Measurements from ENCODE around the gene SGCG. TPM values are rescaled to one million over a fixed set of nuclear protein-coding genes. Genes with fewer than 3 reads are reported as not detected.

SGCG gene
- total and polyA plus RNA-seq, 10 of the 15 experiments (the other 5 are each of a cell fraction or from before 2014, with no cell fraction given), result not detected

DNA sequence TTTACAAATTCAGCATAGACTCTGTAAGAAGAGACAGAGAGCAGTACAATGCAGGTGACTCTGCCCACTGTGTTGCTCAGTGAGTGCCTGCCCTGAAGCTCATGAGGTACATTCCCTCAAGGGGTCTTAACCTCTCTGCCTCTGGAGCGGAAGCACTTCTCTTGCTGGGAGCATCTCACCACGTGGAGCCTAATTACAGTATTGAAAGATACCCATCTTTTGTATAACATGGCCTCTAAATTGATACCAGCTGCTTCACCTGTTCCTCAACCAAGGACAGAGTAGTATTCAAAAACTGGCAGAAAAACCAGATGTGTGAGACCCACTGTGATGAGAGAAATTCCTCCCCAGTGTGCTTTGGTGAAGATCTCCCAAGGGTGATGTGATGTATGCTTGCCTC, 175.6 kb downstream of the SGCG start:
- Histone ChIP-seq H3K4me3 (no peak overlapping the region), H3K4me1 (ENCODE audit: control insufficient read depth, insufficient read depth, low read length) (no peaks in the 10 kb centered on the region), H2AFZ (ENCODE audit: control insufficient read depth, low read depth, low read length) (no peak overlapping the region), H3K27ac (ENCODE audit: control insufficient read depth, insufficient read depth) (no peak overlapping the region), H3K36me3 (ENCODE audit: control insufficient read depth in 2 of 2, insufficient read depth in 2 of 2, low read length in 1 of 2) (peaks cover 5 to 29% of the 10 kb centered on the region in 2 experiments), H3K79me2 (ENCODE audit: control insufficient read depth, insufficient read depth, low read length) (no peaks in the 10 kb centered on the region), H3K9ac (ENCODE audit: control insufficient read depth, insufficient read depth, low read length) (no peak overlapping the region), H3K27me3 (replicated peaks in 1 of 2; ENCODE audit: control insufficient read depth in 2 of 2, insufficient read depth in 2 of 2, low read length in 1 of 2) (no peaks in the 10 kb centered on the region), H3K4me2 (ENCODE audit: control insufficient read depth, insufficient read depth) (no peak overlapping the region), H3K9me3 (replicated peaks; ENCODE audit: control insufficient read depth, insufficient read depth, low read length) (no peaks in the 10 kb centered on the region), H4K20me1 (ENCODE audit: control insufficient read depth, insufficient read depth) (0 out of 2 replicates have a peak, but pooled peaks cover 3% of the 10 kb centered on the region)
- FAIRE-seq (no peak), DNase-seq (ENCODE audit: low read depth, low spot score) (no peak), ATAC-seq (no peak)
- SMC1A ChIA-PET (ENCODE audit: uncharacterized antibody, unreplicated experiment), result no interaction called here
- POLR2A ChIA-PET, result no interaction called here
- RAD21 ChIA-PET (ENCODE audit: unreplicated experiment), result no interaction called here
- CTCF ChIA-PET, result no interaction called here
- intact Hi-C loops (cut with micrococcal nuclease; ENCODE audit: unreplicated experiment) (no loop called here), in situ Hi-C loops (cut with MboI) (no loop called here)
- BruUV-seq (replicated peaks), result no TSS peak
- 100% methylated on average over 2 of the region's 2 CpGs for WGBS (ENCODE audit: insufficient coverage, insufficient replicate concordance, low lambda C conversion rate, missing lambda C conversion rate)
- no peak for TF ChIP-seq BMI1 (IDR thresholded peaks at IDR 0.05; ENCODE audit: borderline replicate concordance)
- TF ChIP-seq, protein P1, sequence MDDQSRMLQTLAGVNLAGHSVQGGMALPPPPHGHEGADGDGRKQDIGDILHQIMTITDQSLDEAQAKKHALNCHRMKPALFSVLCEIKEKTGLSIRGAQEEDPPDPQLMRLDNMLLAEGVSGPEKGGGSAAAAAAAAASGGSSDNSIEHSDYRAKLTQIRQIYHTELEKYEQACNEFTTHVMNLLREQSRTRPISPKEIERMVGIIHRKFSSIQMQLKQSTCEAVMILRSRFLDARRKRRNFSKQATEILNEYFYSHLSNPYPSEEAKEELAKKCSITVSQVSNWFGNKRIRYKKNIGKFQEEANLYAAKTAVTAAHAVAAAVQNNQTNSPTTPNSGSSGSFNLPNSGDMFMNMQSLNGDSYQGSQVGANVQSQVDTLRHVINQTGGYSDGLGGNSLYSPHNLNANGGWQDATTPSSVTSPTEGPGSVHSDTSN (IDR thresholded peaks at IDR 0.05; ENCODE audit: insufficient replicate concordance, low read depth, low read length), result no peak
- TF ChIP-seq MTA2 (IDR thresholded peaks at IDR 0.05; ENCODE audit: low read depth), result no peak
- no peak for TF ChIP-seq BHLHE40 (IDR thresholded peaks at IDR 0.05; ENCODE audit: borderline replicate concordance in 1 of 2, low read depth in 2 of 2, low read length in 1 of 2)
- TF ChIP-seq, protein P2, sequence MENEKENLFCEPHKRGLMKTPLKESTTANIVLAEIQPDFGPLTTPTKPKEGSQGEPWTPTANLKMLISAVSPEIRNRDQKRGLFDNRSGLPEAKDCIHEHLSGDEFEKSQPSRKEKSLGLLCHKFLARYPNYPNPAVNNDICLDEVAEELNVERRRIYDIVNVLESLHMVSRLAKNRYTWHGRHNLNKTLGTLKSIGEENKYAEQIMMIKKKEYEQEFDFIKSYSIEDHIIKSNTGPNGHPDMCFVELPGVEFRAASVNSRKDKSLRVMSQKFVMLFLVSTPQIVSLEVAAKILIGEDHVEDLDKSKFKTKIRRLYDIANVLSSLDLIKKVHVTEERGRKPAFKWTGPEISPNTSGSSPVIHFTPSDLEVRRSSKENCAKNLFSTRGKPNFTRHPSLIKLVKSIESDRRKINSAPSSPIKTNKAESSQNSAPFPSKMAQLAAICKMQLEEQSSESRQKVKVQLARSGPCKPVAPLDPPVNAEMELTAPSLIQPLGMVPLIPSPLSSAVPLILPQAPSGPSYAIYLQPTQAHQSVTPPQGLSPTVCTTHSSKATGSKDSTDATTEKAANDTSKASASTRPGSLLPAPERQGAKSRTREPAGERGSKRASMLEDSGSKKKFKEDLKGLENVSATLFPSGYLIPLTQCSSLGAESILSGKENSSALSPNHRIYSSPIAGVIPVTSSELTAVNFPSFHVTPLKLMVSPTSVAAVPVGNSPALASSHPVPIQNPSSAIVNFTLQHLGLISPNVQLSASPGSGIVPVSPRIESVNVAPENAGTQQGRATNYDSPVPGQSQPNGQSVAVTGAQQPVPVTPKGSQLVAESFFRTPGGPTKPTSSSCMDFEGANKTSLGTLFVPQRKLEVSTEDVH (IDR thresholded peaks at IDR 0.05; ENCODE audit: low read depth, partially characterized antibody), result no peak
- TF ChIP-seq ATF7 (IDR thresholded peaks at IDR 0.05; ENCODE audit: low read depth), result no peak
- no peak for TF ChIP-seq SUPT20H (IDR thresholded peaks at IDR 0.05; ENCODE audit: borderline replicate concordance, control insufficient read depth, low read depth, low read length)
- no peak for TF ChIP-seq EZH2 (IDR thresholded peaks at IDR 0.05; ENCODE audit: borderline replicate concordance, control insufficient read depth, low read depth, low read length)
- TF ChIP-seq, protein P3, sequence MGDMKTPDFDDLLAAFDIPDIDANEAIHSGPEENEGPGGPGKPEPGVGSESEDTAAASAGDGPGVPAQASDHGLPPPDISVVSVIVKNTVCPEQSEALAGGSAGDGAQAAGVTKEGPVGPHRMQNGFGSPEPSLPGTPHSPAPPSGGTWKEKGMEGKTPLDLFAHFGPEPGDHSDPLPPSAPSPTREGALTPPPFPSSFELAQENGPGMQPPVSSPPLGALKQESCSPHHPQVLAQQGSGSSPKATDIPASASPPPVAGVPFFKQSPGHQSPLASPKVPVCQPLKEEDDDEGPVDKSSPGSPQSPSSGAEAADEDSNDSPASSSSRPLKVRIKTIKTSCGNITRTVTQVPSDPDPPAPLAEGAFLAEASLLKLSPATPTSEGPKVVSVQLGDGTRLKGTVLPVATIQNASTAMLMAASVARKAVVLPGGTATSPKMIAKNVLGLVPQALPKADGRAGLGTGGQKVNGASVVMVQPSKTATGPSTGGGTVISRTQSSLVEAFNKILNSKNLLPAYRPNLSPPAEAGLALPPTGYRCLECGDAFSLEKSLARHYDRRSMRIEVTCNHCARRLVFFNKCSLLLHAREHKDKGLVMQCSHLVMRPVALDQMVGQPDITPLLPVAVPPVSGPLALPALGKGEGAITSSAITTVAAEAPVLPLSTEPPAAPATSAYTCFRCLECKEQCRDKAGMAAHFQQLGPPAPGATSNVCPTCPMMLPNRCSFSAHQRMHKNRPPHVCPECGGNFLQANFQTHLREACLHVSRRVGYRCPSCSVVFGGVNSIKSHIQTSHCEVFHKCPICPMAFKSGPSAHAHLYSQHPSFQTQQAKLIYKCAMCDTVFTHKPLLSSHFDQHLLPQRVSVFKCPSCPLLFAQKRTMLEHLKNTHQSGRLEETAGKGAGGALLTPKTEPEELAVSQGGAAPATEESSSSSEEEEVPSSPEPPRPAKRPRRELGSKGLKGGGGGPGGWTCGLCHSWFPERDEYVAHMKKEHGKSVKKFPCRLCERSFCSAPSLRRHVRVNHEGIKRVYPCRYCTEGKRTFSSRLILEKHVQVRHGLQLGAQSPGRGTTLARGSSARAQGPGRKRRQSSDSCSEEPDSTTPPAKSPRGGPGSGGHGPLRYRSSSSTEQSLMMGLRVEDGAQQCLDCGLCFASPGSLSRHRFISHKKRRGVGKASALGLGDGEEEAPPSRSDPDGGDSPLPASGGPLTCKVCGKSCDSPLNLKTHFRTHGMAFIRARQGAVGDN (IDR thresholded peaks at IDR 0.05), result no peak
- TF ChIP-seq, protein P4, sequence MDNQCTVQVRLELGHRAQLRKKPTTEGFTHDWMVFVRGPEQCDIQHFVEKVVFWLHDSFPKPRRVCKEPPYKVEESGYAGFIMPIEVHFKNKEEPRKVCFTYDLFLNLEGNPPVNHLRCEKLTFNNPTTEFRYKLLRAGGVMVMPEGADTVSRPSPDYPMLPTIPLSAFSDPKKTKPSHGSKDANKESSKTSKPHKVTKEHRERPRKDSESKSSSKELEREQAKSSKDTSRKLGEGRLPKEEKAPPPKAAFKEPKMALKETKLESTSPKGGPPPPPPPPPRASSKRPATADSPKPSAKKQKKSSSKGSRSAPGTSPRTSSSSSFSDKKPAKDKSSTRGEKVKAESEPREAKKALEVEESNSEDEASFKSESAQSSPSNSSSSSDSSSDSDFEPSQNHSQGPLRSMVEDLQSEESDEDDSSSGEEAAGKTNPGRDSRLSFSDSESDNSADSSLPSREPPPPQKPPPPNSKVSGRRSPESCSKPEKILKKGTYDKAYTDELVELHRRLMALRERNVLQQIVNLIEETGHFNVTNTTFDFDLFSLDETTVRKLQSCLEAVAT (IDR thresholded peaks at IDR 0.05), result no peak
- no peak for TF ChIP-seq POU2F2 (IDR thresholded peaks at IDR 0.05; ENCODE audit: borderline replicate concordance, low read depth, low read length)
- TF ChIP-seq PML (IDR thresholded peaks at IDR 0.05; ENCODE audit: low read length), result no peak
- TF ChIP-seq TARDBP (IDR thresholded peaks at IDR 0.05; ENCODE audit: borderline replicate concordance), result no peak
- TF ChIP-seq JUNB (IDR thresholded peaks at IDR 0.05), result no peak
- no peak for TF ChIP-seq NBN (IDR thresholded peaks at IDR 0.05)

All from GM12878 (cell line).